CD4-positive, alpha-beta memory T cell (primary cell): ENCODE results near the gene MED26. TPM values are rescaled to one million over a fixed set of nuclear protein-coding genes. Genes with fewer than 3 reads are reported as not detected.

Experiments
- CTCF ChIA-PET: fragments of 350-600 bp; sonication (Branson Sonifier 250); formaldehyde crosslinking; loops from one replicate; lab custom pipeline; 2021; ENCODE audit warnings: inconsistent platforms; ENCODE audit not compliant: partially characterized antibody; lab: Charles Lee
- POLR2A ChIA-PET: fragments of 350-600 bp; sonication (Branson Sonifier 250); formaldehyde crosslinking; loops from one replicate; lab custom pipeline; 2021; ENCODE audit not compliant: partially characterized antibody; lab: Charles Lee
- DNase-seq, 5 donors: peaks; one replicate each; pipeline versions ENCODE4 v3.0.0 to v3.0.0-alpha.2; 2020 to 2022; ENCODE audit warnings: mixed read lengths in 1 of 5
- H3K27ac ChIP-seq: one replicate; pipeline ENCODE4 v1.7.0; 2013; ENCODE audit warnings: low read depth, low read length
- H3K27me3 ChIP-seq: 2 replicates; pipeline ENCODE4 v1.7.0; 2013; ENCODE audit warnings: mild to moderate bottlenecking, low read length, moderate library complexity; ENCODE audit not compliant: insufficient read depth
- H3K36me3 ChIP-seq: 2 replicates; pipeline ENCODE4 v1.7.0; 2013; ENCODE audit warnings: mild to moderate bottlenecking, low read length, moderate library complexity; ENCODE audit not compliant: insufficient read depth
- H3K4me1 ChIP-seq: 2 replicates; pipeline ENCODE4 v1.7.0; 2013; ENCODE audit warnings: mild to moderate bottlenecking, low read length, moderate library complexity; ENCODE audit not compliant: insufficient read depth
- H3K4me3 ChIP-seq, 2 donors: one replicate each; pipeline ENCODE4 v1.7.0; 2013; ENCODE audit warnings: low read length in 2 of 2, mild to moderate bottlenecking in 1 of 2
- H3K9me3 ChIP-seq, 2 donors: one replicate each; pipeline ENCODE4 v1.7.0; 2013; ENCODE audit warnings: low read length in 2 of 2, control low read depth in 1 of 2; ENCODE audit not compliant: control insufficient read depth in 1 of 2
- H3K27ac Mint-ChIP-seq, 7 donors: one replicate each; pipeline ENCODE4 v1.8.0; 2020 to 2021; ENCODE audit warnings: mixed read lengths in 7 of 7, mild to moderate bottlenecking in 6 of 7, inconsistent platforms in 3 of 7, moderate library complexity in 3 of 7
- H3K27me3 Mint-ChIP-seq, 2 donors: one replicate each; pipeline ENCODE4 v1.8.0; 2020 to 2021; ENCODE audit warnings: mixed read lengths in 2 of 2
- H3K36me3 Mint-ChIP-seq, 2 donors: one replicate each; pipeline ENCODE4 v1.8.0; 2020 to 2021; ENCODE audit warnings: mixed read lengths in 2 of 2, inconsistent platforms in 1 of 2, mild to moderate bottlenecking in 1 of 2
- H3K4me1 Mint-ChIP-seq, 4 donors: one replicate each; pipeline ENCODE4 v1.8.0; 2020 to 2021; ENCODE audit warnings: mixed read lengths in 4 of 4, mild to moderate bottlenecking in 1 of 4
- H3K4me3 Mint-ChIP-seq, 8 donors: one replicate each; pipeline ENCODE4 v1.8.0; 2020 to 2021; ENCODE audit warnings: mixed read lengths in 8 of 8, mild to moderate bottlenecking in 7 of 8, moderate library complexity in 6 of 8, inconsistent platforms in 3 of 8
- H3K9me3 Mint-ChIP-seq, 8 donors: one replicate each; pipeline ENCODE4 v1.8.0; 2020 to 2021; ENCODE audit warnings: mixed read lengths in 8 of 8, mild to moderate bottlenecking in 5 of 8, inconsistent platforms in 3 of 8, moderate library complexity in 1 of 8
- intact Hi-C: fragments of 100-400 bp; cut with micrococcal nuclease; formaldehyde crosslinking; loops from one replicate; pipeline ENCODE4 v1.15.1; 2023
- polyA plus RNA-seq, 2 donors: library from polyadenylated mRNA; unstranded; fragments of 300-500 nt; fragmentation: Illumina TruSeq; gene quantifications; one replicate each; pipeline ENCODE4 v1.2.3, GENCODE V29; 2021
- total RNA-seq, 2 experiments: library from RNA; stranded (reverse); gene quantifications; one replicate each; pipeline ENCODE4 v1.2.3, GENCODE V29; 2021

The MED26 gene
- total and polyA plus RNA-seq, 4 experiments from 2014 or later, result 3.3 to 18.6 (median 11.2) TPM

DNA sequence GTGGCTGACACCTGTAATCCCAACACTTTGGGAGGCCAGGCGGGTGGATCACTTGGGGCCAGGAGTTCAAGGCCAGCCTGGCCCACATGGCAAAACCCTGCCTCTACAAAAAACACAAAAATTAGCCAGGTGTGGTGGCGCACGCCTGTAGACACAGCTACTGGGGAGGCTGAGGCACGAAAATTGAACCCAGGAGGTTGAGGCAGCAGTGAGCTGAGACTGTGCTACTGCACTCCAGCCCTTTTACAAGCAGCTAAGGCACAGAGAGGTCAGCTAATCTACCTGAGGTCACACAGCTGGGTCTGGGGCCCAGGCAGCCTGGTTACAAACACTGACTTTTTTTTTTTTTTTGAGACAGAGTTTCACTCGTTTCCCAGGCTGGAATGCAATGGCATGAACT, 27.2 kb downstream of the MED26 start:
- Mint-ChIP-seq H3K27me3 (no peaks in the 10 kb centered on the region), H3K27ac (peak overlapping the region in 2 of 7 donors; percentile 53 to 59), H3K9me3 (no peaks in the 10 kb centered on the region), H3K36me3 (peaks cover 0 to 11% of the 10 kb centered on the region in 2 donors), H3K4me3 (no peak overlapping the region), H3K4me1 (peaks cover 27 to 73% (median 44%) of the 10 kb centered on the region in 4 donors)
- Histone ChIP-seq H3K9me3 (no peaks in the 10 kb centered on the region), H3K4me3 (no peak overlapping the region), H3K27ac (no peak overlapping the region), H3K36me3 (no peaks in the 10 kb centered on the region), H3K27me3 (no peaks in the 10 kb centered on the region), H3K4me1 (peaks cover 25% of the 10 kb centered on the region)
- ChIA-PET CTCF (no interaction called here), POLR2A (no interaction called here)
- intact Hi-C loops, result no loop called here
- DNase-seq, result no peak

DNA sequence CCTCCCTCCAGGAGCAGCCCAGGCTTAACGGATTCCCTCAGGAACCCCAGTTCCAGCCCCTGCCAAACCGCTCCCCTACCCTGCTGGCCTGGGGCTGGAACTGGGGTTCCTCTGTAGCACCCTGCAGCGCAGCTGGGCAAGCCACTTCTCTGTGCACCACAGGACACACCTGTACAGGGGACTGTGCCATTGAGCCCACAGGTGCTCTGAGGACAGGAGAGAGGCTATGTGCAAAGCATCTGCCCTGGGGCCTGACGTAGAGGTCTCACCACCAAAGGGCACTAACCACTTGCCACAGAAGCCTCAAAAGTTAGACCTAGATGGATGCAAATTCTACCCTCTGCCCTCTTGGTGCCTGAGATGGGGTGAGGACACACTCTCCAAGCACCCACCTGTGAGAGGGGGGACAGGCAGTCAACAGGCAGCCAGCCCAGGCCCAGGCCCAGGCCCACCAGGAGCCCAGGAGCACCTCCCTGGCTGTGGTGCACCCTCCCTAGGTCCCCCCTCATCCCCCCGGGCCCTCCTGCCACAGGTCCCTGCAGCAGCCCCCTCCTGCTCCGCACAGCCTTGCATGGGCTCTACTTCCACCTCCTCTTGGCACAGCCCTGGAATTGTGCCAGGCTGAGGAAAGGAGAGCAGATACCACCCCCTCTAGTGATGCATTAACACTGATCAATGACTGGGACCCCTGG, 28.2 kb downstream of the MED26 start:
- no peak for DNase-seq
- H3K27ac Mint-ChIP-seq, result peak overlapping the region in 5 of 7 donors; percentile 52 to 72 (median 59)
- H3K4me1 Mint-ChIP-seq, result peaks cover 31 to 73% (median 48%) of the 10 kb centered on the region in 4 donors
- Histone ChIP-seq H3K4me3 (no peak overlapping the region), H3K4me1 (peaks cover 29% of the 10 kb centered on the region), H3K36me3 (no peaks in the 10 kb centered on the region), H3K27me3 (no peaks in the 10 kb centered on the region), H3K9me3 (no peaks in the 10 kb centered on the region), H3K27ac (no peak overlapping the region)
- intact Hi-C loops, result no loop called here
- H3K27me3 Mint-ChIP-seq, result no peaks in the 10 kb centered on the region
- no peaks in the 10 kb centered on the region for H3K9me3 Mint-ChIP-seq
- POLR2A ChIA-PET, result interaction anchor here (0.7 to 1.1 kb wide), 2 partner anchors 24 to 1357 kb away, joined by 3 read pairs; no protein-coding TSS in a partner anchor
- peaks cover 0 to 5% of the 10 kb centered on the region in 2 donors for H3K36me3 Mint-ChIP-seq
- CTCF ChIA-PET, result no interaction called here
- no peak overlapping the region for H3K4me3 Mint-ChIP-seq

DNA sequence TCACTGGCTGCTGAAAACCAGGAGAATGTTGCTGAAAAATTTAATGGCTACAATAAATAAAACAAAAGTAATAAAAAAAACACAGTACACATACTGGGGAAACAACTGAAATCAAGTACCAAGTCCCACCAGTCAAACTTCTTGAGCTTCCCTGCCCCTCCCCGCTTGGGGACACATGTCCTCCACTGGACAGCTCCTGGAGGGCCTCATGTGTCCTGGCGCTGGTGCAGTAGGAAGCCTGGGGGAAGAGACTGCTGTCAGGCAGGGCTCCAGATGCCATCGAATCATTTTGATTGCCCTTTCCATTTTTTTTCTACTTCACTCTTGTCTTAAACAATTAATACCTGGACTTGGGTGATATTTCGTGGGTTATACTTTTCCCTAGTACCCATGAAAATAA, 29.2 kb downstream of the MED26 start:
- intact Hi-C loops, result no loop called here
- Mint-ChIP-seq H3K27ac (peak overlapping the region in 5 of 7 donors; percentile 13 to 57 (median 42)), H3K4me3 (no peak overlapping the region), H3K27me3 (no peaks in the 10 kb centered on the region), H3K9me3 (no peaks in the 10 kb centered on the region), H3K36me3 (peaks cover 0 to 4% of the 10 kb centered on the region in 2 donors), H3K4me1 (peaks cover 40 to 75% (median 53%) of the 10 kb centered on the region in 4 donors)
- DNase-seq, result no peak
- Histone ChIP-seq H3K36me3 (no peaks in the 10 kb centered on the region), H3K27me3 (no peaks in the 10 kb centered on the region), H3K4me1 (peaks cover 38% of the 10 kb centered on the region), H3K4me3 (no peak overlapping the region), H3K9me3 (no peaks in the 10 kb centered on the region), H3K27ac (no peak overlapping the region)
- ChIA-PET POLR2A (interaction anchor here (0.7 to 1.1 kb wide), 2 partner anchors 25 to 1356 kb away, joined by 3 read pairs; no protein-coding TSS in a partner anchor), CTCF (interaction anchor here (0.8 kb wide), 1 partner anchor 13 kb away, joined by 3 read pairs; no protein-coding TSS in a partner anchor)

DNA sequence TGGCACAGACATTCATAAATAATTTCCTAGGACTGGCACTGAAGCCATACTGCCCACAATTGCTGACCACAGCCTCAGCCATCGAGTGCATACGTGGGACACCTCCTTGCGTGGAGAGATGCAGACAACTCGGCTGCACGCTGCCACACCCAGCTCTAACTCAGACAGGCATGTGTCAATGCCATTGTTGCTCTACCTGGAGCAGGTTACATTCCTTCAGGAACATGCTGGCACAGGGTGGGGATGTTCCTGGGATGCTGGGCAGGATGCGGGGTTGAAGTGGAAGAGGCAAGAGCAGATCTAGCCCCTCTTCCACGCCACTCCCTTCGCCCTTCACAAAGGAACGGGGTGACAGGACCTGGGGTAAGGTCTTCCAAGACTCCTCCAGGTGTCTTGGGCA, 31.6 kb downstream of the MED26 start:
- DNase-seq, result no peak
- H3K9me3 ChIP-seq, result no peaks in the 10 kb centered on the region
- POLR2A ChIA-PET, result interaction anchor here (0.9 kb wide), 1 partner anchor 29 kb away, joined by 3 read pairs; no protein-coding TSS in a partner anchor

DNA sequence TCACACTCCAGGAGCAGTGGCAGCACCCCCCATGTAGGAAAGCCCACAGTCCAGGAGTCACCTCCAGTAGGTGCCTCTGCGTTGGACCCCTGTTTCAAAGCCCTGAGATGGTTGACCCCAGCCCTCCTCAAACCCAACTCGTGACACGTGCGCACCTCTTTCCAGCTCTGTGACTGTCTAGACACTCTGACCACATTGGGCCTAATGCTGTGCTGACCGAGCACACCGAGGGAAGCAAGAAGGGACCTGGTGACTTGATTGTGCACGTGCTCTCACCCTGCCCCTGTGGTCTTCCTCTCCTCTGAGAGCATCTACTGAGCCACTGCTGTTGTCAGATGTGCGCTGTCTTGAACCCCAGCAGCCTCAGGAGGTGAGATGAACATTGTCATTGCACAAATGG, 32.9 kb downstream of the MED26 start:
- peaks cover 69% of the 10 kb centered on the region for H3K4me1 ChIP-seq
- H3K27ac Mint-ChIP-seq, result peak overlapping the region; percentile 88 to 98 (median 96)
- DNase-seq, result peak in 1 of 5 donors; percentile 55
- no peaks in the 10 kb centered on the region for H3K9me3 ChIP-seq
- ChIA-PET POLR2A (no interaction called here), CTCF (no interaction called here)
- H3K4me3 ChIP-seq, result peak overlapping the region in 1 of 2 donors; percentile 17
- H3K4me3 Mint-ChIP-seq, result peak overlapping the region; percentile 31 to 85 (median 80)
- peaks cover 0 to 2% of the 10 kb centered on the region in 2 donors for H3K36me3 Mint-ChIP-seq
- no peaks in the 10 kb centered on the region for H3K36me3 ChIP-seq
- intact Hi-C loops, result loop anchor here (2.0 kb wide), 1 partner anchor 34 kb away; the partner anchor contains the start of gene MED26
- no peaks in the 10 kb centered on the region for H3K27me3 Mint-ChIP-seq
- H3K27ac ChIP-seq, result peak overlapping the region; percentile 31
- no peaks in the 10 kb centered on the region for H3K27me3 ChIP-seq
- peaks cover 51 to 83% (median 66%) of the 10 kb centered on the region in 4 donors for H3K4me1 Mint-ChIP-seq
- H3K9me3 Mint-ChIP-seq, result no peaks in the 10 kb centered on the region

More for the DNA sequence above, 31.6 kb downstream of the MED26 start:
- peaks cover 0 to 2% of the 10 kb centered on the region in 2 donors for H3K36me3 Mint-ChIP-seq
- H3K27me3 Mint-ChIP-seq, result no peaks in the 10 kb centered on the region
- H3K27ac Mint-ChIP-seq, result peak overlapping the region in 4 of 7 donors; percentile 53 to 88 (median 64)
- peaks cover 62% of the 10 kb centered on the region for H3K4me1 ChIP-seq
- no peaks in the 10 kb centered on the region for H3K9me3 Mint-ChIP-seq
- peaks cover 50 to 83% (median 61%) of the 10 kb centered on the region in 4 donors for H3K4me1 Mint-ChIP-seq
- H3K4me3 ChIP-seq, result no peak overlapping the region
- no peaks in the 10 kb centered on the region for H3K36me3 ChIP-seq
- H3K27me3 ChIP-seq, result no peaks in the 10 kb centered on the region
- no peak overlapping the region for H3K4me3 Mint-ChIP-seq
- CTCF ChIA-PET, result no interaction called here
- H3K27ac ChIP-seq, result no peak overlapping the region
- intact Hi-C loops, result no loop called here

DNA sequence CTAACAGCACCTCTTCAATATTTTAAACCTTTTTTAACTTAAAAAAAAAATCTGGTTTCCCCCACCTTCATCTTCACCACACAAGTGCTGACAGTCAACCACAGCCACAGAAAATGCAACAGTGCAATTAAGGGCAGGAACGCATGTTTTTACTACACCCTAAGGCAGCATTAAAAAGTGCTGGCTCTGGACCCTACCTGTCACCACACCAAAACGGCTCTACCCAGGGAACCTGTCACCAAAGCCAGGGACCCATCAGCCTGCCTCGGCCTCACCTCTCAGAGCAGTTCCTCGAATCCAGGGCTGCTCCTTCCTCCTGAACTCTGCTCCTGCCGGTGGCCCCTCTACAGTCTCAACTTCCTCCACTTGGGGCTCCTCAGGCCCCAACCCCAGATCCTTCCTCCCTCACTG, 33.3 kb downstream of the MED26 start:
- Histone ChIP-seq H3K4me1 (peaks cover 73% of the 10 kb centered on the region), H3K36me3 (no peaks in the 10 kb centered on the region), H3K9me3 (no peaks in the 10 kb centered on the region), H3K27ac (peak overlapping the region; percentile 61), H3K4me3 (peak overlapping the region; percentile 17 to 30), H3K27me3 (no peaks in the 10 kb centered on the region)
- Mint-ChIP-seq H3K36me3 (peaks cover 0 to 2% of the 10 kb centered on the region in 2 donors), H3K9me3 (no peaks in the 10 kb centered on the region), H3K27me3 (no peaks in the 10 kb centered on the region), H3K4me1 (peaks cover 53 to 87% (median 71%) of the 10 kb centered on the region in 4 donors), H3K4me3 (peak overlapping the region; percentile 74 to 85 (median 80)), H3K27ac (peak overlapping the region; percentile 88 to 98 (median 96))
- POLR2A ChIA-PET, result interaction anchor here (1.1 to 1.6 kb wide), 4 partner anchors 9 to 33 kb away, joined by 3 to 5 read pairs (median 4); partner anchors contain the start of gene MED26
- CTCF ChIA-PET, result no interaction called here
- intact Hi-C loops, result loop anchor here (2.0 kb wide), 1 partner anchor 34 kb away; the partner anchor contains the start of gene MED26
- peak; percentile 68 to 80 (median 75) for DNase-seq

DNA sequence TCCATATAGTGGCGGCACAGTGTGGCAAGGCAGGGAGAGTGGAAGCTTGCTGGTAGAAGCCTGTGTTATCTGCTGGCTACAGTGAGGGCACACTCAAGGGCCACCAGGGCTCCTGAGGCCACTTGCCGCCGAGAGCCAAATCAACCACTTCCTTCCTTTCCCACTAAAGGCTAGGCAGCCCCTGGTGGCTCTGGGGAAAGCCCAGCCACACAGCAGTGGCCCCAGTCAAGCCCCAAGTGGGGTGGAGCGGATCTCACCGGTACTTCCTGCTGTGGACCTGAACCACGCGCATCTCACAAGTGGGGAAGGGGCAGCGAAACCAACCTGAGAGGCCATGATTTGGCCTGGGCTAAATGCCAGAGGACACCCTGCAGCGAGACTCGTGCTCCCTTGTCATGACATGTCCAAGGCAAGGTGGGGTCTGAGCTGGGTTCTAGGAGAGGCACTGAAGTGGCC, 33.8 kb downstream of the MED26 start:
- H3K27ac Mint-ChIP-seq, result peak overlapping the region; percentile 88 to 98 (median 96)
- peak overlapping the region; percentile 74 to 85 (median 80) for H3K4me3 Mint-ChIP-seq
- ChIA-PET CTCF (interaction anchor here (0.9 to 1.2 kb wide), 2 partner anchors 29 to 51 kb away, joined by 3 read pairs; no protein-coding TSS in a partner anchor), POLR2A (interaction anchor here (0.7 to 1.8 kb wide), 7 partner anchors 9 to 36 kb away, joined by 3 to 6 read pairs (median 4); partner anchors contain the start of gene MED26)
- H3K4me1 Mint-ChIP-seq, result peaks cover 55 to 87% (median 75%) of the 10 kb centered on the region in 4 donors
- no peaks in the 10 kb centered on the region for H3K27me3 ChIP-seq
- H3K4me3 ChIP-seq, result peak overlapping the region; percentile 30 to 34
- H3K27me3 Mint-ChIP-seq, result no peaks in the 10 kb centered on the region
- no peaks in the 10 kb centered on the region for H3K9me3 ChIP-seq
- intact Hi-C loops, result loop anchor here (2.0 kb wide), 1 partner anchor 35 kb away; the partner anchor contains the start of gene MED26
- DNase-seq, result peak; percentile 47 to 77 (median 56)
- H3K36me3 Mint-ChIP-seq, result peaks cover 0 to 2% of the 10 kb centered on the region in 2 donors
- peaks cover 78% of the 10 kb centered on the region for H3K4me1 ChIP-seq
- no peaks in the 10 kb centered on the region for H3K9me3 Mint-ChIP-seq
- no peaks in the 10 kb centered on the region for H3K36me3 ChIP-seq
- H3K27ac ChIP-seq, result peak overlapping the region; percentile 61
